Daoy (cell line): Measurements from ENCODE around the gene RAB38. TPM values are rescaled to one million over a fixed set of nuclear protein-coding genes. Genes with fewer than 3 reads are reported as not detected.

ENCODE experiments used
- DNase-seq: peaks from one replicate; pipeline ENCODE4 v3.0.0-alpha.2; 2015; ENCODE audit warnings: low read depth
- total RNA-seq: library from RNA; depleted of rRNA; stranded (reverse); fragments of >200 nt; shearing (Covaris generic); gene quantifications from 2 replicates; pipeline ENCODE4 v1.2.3, GENCODE V29; 2014; rRNA removed

RAB38 gene
- 2.5 and 3.9 TPM in 2 replicates for total RNA-seq

DNA sequence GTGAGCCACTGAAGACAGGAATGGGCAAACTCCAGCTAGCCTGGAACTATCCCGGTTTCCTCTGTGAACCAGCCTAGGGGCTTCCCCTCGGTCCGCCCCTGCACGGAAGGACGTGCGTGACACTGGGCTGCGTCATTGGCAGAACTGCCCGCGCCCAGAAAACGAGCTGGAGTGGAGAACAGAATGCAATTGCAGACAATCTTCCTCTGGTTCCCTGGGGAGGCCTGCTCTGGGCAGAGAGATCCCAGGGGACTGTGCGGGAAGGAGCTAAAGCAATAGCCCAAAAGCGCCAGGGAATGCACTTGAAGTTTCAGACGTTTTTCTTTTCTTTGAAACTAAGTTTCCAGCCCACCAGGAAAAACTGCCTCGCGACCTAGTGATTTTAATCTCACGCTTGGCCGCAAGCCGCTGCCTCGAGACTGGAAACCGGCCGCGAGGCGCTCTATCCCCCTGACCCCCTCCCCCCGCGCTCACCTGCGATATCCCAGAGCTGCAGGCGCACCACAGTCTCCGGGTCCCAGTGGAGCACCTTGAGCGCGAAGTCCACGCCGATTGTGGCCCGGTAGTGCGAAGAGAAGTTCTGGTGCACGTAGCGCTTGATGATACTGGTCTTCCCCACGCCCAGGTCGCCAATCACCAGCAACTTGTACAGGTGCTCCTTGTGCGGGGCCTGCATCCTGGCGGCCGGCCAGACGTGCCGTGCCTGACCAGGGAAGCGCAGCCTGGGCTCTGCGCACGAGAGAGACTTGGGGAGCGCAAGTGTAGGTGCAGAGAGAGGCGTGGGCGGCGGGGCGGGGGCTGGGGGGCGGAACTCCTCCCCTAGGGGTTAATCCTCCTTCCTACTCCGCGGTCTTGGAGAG is at the start of gene RAB38:
RAB38 (minus strand) TSS at position 735 of the 860 bp plus-strand sequence; CDS start at position 676, 59 bp downstream.
- DNase-seq: peak; percentile 82

DNA sequence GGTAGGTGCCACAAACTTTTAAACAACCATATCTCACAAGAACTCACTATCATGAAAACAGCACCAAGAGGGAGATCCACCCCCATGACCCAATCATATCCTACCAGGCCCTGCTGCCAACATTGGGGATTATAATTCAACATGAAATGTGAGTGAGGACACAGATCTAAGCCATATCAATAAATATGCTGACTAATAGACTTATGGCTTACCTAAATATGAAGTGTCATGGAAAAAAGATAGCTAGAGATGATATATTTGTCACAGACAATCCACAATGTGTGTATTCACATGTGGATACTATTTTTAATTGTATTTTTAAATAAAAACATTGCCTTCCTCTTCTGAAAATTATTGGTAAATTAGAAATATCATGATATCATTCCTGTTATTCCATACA is 38.2 kb upstream of the RAB38 start:
- DNase-seq: no peak

DNA sequence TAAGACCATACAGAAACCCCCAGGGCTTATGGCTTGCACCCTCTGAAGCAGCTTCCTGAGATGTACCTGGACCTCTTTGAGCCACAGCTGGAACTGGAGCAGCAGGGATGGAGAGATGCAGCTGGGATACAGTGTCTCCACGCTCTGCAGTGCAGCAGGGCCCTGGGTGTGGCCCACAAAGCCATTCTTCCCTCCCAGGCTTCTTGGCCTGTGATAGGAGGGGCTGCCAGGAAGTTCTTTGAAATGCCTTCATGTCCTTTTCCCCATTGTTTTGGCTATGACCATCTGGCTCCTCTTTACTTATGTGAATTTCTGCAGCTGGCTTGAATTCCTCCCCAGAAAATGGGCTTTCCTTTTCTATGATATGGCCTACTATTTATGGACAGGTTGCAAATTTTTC is 37.1 kb upstream of the RAB38 start:
- no peak for DNase-seq

DNA sequence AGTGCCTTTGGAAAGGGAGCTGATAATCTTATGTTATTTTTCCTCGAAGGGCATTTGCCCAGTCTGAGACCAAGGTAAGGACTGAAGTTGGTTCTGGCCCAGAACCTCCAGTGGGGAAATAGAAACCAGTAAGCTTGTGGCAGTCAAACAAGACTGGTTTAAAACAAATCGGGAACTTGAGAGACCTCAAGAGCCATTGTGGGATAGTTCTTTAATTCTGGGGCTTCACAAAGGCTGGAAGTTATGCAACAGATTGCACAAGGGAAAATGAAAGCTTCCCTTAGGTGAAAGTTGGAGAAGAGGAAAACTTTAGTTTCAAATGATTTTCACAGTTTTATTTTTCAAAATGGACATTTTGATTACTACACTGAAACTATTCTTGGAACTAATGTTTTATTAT is 33.5 kb upstream of the RAB38 start:
- DNase-seq: no peak

DNA sequence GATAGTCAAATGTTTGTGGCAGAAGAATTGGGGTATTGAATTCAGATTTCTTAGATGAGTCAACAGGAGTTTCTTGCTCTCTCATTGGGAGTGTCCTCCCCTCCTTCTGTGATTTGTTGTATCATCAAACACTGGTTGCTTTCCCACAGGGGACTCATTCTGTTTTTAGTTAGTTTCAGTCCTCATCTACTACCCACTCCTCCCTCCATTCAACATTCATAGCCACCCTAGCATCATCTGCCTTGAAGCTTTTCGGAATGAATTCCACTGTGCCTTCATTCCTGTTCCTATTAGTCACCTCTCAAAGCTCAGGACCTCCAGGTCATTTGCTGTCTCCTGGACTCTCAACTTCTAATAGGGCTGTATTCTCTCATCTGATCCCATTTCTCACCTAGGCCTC is 31.5 kb upstream of the RAB38 start:
- no peak for DNase-seq

DNA sequence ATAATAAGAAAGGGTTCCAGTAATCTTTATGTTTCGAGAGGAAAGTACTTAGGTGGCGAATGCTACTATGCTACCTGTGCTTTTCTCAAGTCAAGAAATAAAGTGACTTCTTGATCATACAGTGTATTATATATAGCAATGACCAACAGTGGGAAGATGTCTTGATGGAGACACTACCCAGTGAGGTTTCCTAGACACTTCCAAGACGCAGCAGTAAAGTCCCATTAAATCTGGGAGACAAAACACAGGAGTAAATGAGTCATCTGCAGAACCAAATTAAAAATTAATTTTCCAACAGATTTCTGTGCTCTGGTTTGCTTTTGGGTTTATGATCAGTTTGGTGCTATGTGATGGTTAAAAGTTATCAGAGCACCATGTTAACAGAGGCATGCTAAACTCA is 29.1 kb upstream of the RAB38 start:
- no peak for DNase-seq

DNA sequence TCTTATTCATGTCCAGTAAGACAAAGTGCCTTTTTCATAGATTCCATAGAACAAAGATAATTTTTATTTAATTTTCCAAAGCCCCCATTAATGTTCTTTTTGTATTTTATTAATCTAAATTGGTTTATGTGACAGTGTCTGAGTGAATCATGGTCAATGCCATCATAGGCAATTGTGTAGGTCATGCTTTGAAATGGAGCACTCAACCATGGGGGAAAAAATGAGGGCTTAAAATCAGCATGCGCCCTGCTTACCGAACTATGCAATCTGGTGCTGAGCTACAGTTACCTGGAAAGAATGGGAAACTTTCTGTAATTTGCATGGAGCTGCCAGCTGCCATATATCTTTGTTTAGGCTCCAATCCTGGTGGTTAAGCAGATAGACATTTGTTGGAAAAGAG is 28.4 kb upstream of the RAB38 start:
- no peak for DNase-seq

DNA sequence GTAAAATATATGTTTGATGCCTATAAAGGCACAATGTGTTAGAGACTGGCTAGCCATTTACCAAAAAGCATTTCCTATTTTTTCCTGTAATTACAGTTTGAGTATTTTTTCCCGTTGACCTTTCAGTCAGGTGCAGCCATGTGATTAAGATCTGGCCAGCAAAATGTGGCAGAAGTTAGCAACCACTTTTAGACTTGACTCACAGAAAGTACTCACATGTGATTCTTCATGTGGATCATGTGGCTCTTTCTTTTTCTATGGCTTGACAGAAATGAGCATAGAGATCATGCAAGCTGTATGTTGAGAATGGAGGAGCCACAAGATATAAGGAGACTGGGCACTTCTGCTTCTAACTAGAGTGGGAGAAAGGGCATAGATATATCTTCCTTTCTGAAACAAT is 27.3 kb upstream of the RAB38 start:
- DNase-seq: no peak

DNA sequence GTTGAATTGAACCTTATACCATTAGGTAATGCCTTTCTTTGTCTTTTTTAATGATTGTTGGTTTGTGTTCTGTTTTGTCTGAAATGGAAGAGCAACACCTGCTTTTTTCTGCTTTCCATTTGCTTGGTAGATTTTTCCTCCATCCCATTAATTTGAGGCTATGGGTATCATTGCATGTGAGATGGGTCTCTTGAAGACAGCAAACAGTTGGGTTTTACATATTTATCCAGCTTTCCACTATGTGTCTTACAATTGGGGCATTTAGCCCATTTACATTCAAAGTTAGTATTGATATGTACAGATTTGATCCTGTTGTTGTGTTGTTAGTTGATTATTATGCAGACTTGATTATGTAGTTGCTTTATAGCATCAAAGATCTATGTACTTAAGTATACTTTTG is 21.1 kb upstream of the RAB38 start:
- DNase-seq: no peak

DNA sequence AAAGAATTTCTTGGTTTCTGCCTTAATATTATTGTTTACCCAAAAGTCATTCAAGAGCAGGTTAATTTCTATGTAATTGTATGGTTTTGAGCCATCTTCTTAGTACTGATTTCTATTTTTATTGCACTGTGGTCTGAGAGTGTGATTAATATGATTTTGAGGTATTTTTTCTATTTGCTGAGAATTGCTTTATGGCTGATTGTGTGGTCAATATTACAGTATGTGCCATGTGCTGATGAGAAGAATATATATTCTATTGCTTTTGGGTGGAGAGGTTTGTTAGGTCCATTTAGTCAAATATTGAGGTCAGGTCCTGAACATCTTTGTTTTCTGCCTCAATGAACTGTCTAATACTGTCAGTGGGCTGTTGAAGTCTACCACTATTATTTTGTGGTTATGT is 20.7 kb upstream of the RAB38 start:
- DNase-seq: no peak

DNA sequence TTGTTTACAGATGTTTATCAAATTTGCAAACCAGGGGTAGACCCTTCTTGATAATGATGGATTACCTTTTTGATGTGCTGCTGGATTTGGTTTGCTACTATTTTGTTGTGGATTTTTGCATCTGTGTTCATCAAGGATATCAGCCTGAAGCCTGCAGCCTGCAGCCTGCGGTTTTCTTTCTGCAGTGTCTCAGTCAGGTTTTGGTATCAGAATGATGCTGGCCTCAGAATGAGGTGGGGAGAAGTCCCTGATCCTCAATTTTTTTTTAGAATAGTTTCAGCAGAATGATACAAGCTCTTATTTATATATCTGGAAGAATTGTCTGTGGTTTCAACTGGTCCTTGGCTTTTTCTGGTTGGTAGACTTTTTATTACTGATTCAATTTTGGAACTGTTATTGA is 19.7 kb upstream of the RAB38 start:
- no peak for DNase-seq

DNA sequence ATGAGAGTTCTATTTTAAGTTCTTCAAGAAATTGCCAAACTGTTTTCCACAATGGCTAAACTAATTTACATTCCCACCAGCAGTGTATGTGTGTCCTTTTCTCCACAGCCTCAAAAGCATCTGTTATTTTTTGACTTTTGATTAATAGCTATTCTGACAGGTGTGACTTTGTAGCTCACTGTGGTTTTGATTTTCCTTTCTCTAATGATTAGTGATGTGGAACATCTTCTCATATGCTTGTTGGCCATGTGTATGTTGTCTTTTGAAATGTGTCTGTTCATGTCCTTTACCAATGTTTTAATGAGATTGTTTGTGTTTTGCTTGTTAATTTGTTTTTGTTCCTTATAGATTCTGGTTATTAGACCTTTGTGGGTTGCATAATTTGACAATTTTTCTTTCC is 18.0 kb upstream of the RAB38 start:
- no peak for DNase-seq

DNA sequence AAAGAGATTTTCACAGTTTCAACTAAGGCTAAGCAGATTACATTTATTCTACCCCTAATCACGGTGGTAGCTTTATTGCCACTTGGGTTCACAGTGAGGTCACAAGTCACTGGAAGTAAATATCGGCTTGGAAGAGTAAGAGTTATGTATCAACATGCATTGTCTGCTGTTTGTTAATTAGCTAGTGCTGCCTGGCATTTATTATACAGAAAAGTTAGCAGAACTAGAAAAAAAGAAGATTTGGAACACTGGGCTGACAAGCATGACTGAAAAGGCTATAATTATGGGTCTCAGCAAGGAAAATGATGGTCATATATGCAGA is 13.7 kb upstream of the RAB38 start:
- DNase-seq: no peak

DNA sequence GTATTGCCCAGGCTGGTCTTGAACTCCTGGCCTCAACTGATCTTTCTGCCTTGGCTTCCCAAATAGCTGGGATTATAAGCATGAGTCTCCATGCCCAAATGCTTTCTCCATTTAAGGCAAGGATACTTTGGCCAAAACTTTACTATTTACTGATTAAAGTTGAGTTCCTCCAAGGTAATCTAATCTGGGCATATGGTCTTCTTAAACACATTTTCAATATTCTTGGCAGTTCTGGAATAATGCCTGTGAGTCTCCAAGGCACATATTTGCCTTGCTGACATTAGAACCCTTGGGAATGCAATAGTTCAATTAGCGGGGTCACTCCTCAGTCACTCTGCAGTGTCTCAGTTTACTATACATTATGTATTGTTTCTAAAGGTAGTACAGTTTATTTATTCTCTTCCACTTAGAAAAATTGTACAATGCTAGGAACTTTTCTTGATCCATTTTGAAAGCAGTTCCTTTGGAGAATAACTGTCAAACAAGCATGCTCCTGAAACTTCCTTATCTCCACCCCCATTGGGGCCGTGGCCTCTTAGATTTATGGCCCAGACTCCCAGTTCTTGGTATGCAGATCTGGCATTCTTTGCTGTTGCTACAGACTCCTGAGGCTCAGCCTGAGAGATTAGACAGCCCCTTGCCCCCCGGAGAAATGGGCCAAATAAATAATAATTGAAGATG is 13.1 kb upstream of the RAB38 start:
- no peak for DNase-seq

DNA sequence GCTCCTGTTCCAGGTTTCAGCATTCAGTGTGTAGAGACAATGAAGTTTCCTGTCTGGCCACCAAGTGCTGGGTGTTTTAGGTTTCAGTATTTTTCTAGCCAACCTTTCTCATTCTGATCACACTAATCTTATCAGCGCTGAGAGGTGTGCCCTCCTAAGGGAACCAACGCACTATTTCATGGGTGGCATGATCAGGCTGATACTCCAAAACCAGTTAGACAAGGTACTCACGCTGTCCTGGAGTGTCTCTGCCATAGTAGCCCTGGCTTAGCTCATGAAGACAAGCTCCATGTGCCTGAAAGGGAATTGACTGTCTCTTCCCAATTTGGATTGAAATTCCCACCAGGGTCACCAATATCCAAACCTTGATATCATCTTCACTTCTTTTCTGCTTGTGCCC is 8.0 kb upstream of the RAB38 start:
- DNase-seq: no peak

DNA sequence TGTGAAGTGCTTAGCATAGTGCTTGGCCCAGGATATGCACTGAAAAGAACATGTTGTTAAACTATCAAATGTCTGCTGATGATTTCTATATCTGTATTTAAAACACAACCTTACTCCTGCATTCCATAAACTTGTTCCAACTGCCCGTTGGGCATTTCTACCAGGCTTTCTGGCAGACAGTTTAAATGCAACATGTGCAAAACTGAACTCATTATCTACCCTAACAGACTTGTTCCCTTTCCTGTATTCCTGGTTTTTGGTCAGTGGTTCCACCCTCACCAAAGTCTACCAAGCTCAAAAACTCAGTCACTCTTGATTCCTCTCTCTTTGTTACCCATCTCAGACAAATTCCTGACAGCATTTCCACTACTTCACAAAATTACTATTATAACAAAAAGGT is 6.5 kb upstream of the RAB38 start:
- DNase-seq: no peak

DNA sequence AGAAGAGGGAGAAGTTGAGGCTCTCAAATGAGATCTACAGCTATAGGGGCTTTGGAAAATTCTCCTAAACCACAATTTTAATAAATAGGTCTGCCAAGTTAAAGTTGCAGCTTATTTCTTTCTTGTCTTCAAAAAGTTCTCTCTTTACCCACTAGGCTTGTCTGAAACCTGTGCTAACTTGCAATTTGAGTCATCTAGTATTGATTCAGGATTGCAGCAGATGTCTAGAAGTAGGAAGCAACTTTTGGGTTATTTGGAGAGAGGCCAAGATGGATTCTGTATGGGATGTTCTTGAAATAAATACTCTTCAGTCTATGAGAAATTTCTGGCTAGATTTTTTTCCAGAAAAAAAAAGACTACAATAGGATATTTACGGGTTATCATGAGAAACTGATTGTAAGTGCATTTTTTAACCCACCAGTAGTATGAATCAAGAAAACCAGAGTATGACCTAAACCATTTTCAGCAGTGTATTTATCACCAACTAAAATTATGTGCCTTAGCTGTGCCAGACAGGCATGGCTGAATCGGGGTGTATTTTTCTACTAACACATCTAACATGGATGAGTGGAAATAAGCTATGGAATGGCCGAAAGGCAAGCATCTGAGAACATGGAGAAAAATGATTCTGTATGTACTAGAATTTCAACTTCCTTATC is 4.9 kb upstream of the RAB38 start:
- DNase-seq: no peak

DNA sequence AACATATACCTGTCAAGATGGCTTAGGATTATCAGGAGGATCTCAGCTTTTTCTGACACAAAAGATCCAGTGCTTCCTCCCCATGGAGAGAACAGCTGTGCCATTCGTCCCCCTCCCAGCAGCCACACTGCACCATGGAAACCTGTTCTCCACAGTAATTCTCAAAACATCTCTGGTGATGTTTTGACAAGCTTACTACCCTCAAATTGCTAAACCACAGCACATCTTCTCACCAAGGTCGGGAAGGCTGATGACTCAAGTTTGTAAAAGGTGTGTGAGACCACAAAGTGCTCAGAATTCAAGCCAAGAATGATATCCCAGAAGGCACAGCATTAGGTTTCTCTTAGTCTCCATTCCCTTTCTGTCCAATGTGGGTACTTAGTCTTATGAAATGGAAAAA is 3.9 kb upstream of the RAB38 start:
- peak; percentile 77 for DNase-seq

DNA sequence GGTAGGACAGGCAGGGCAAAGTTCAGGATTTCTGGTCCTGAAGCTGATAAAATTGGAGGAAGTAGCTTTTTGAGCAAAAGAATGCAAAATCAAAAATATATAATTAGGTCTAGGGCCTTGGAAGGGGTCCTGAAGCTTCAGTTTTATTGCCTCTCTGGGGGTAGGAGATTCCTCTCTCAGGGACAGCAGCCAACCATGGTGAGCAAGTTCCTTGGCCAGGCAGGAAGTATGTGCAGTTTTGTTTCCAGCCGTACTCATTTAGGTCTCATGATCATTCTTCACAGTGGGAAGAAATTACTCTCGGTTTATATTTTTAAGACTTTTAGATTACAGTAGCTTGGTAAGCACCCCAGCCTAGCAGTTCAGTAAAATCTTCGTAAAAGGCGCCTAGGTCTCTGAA is 2.9 kb upstream of the RAB38 start:
- DNase-seq: peak; percentile 19

DNA sequence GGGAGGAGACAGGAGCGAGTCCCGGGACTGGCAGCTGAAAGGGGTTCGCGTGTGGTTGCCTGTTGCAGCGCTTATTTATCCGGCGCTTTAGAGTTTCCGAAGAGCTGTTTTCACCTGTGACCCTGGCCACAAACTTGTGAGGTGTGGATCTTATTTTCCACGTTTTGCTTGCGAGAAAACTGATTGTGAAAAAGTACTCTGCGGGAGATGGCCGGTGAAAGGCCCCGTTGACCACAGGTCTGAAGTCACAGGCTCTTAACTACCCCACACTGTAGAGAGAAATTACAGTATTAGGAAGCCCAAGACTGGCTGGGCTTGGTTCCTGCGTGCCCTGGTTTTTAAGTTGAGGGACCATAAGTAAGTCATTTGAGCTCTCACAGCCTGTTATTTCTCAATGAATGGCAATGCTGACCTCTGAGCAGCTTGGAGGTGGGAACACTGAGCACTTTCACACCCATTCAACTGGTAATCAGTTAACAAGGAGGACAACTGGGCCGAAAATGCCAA is 379 bp upstream of the RAB38 start:
- DNase-seq: no peak

DNA sequence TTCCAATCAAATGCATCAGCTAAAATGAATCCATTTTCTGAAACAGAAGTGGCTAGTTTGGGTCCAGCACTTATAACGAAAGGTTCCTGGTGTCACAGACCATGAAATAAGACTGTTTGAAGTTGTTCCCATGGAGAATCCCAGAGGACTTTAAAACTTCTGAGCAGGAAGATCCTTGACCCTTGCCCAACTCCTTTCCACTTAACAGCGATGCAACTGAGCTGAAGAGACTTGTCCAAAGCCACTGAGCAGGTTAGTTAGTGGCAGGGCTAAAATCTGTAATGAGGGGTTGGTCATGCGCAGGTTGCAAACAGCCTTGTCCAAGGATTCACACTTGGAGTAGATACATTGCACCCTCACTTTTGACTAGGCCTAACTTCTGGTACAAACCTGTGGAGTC is 1.3 kb downstream of the RAB38 start:
- no peak for DNase-seq

DNA sequence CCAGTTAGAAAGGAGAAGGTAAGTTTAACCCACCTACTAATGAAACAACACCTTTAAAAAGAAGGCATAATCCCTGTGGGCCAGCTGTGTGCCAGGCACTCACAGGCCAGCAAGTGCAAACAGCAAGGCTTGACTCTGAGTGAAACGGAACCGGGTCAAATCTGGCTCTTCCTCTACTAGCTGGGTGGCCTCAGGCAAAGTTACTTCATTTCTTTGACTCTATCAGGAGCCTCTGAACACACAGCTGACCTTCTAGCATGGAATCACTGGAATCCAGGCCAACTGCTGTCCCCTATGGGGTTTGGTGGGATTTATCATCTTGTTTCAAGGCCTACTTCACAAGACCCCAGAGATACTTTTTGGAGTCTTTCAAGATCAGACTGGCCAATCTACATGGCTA is 3.3 kb downstream of the RAB38 start:
- peak; percentile 3 for DNase-seq

DNA sequence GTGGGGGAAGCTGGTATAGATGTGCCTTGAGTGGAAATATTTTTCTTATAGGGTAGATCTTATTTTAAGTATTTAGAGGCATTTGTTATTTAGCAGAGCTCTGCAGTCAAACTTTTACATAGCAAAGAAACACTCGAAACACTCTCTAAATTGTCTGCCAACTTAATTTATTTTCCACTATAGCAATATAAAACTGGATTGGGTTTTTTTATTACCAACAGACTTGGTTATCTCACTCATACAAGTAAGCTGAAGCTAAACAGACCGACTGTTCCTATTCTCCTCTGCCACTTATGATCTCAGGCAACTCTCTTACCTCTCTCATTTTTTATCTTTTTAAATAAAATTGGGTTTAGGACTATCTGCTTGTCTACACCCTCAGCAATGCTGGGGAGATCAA is 4.6 kb downstream of the RAB38 start:
- DNase-seq: no peak
